Esophagus (tissue), 2 donors: Measurements from ENCODE around the gene HBD. TPM values are rescaled to one million over a fixed set of nuclear protein-coding genes. Genes with fewer than 3 reads are reported as not detected.

Experiments
- polyA plus RNA-seq, 2 donors: library from polyadenylated mRNA; stranded (reverse); fragments of 200-250 nt; gene quantifications; one replicate each; pipeline ENCODE4 v1.2.3, GENCODE V29; 2013
- donor health status: healthy with polysubstance abuse.
- donor health status: Bipolar disorder and iron deficiency.

Gene HBD
- polyA plus RNA-seq, 2 donors = not detected

Other genes with a start within 250 kb of the HBD start
- not detected for gene OR51L1, start 239.6 kb downstream of the HBD start, polyA plus RNA-seq
- not detected for gene OR52J3, start 188.0 kb downstream of the HBD start, polyA plus RNA-seq
- gene OR52E2, start 174.9 kb downstream of the HBD start, polyA plus RNA-seq = not detected
- not detected for gene OR52E1, start 164.9 kb downstream of the HBD start, polyA plus RNA-seq
- not detected for gene OR52A5, start 96.1 kb downstream of the HBD start, polyA plus RNA-seq
- not detected for gene OR52A1, start 79.7 kb downstream of the HBD start, polyA plus RNA-seq
- gene OR51V1, start 33.8 kb downstream of the HBD start, polyA plus RNA-seq = not detected
- under 1 TPM; 0.41 to 0.53 TPM for gene HBB, start 7.4 kb downstream of the HBD start, polyA plus RNA-seq
- not detected for gene HBG1, start 15.4 kb upstream of the HBD start, polyA plus RNA-seq
- not detected for gene HBG2, start 20.3 kb upstream of the HBD start, polyA plus RNA-seq
- gene HBE1, start 35.5 kb upstream of the HBD start, polyA plus RNA-seq = not detected
- not detected for gene OR51B4, start 67.5 kb upstream of the HBD start, polyA plus RNA-seq
- not detected for gene OR51B2, start 89.8 kb upstream of the HBD start, polyA plus RNA-seq
- gene OR51B5, start 109.0 kb upstream of the HBD start, polyA plus RNA-seq = not detected
- not detected for gene OR51B6, start 117.0 kb upstream of the HBD start, polyA plus RNA-seq
- not detected for gene OR51M1, start 149.3 kb upstream of the HBD start, polyA plus RNA-seq
- gene OR51Q1, start 187.6 kb upstream of the HBD start, polyA plus RNA-seq = not detected
- gene OR51I1, start 207.0 kb upstream of the HBD start, polyA plus RNA-seq = not detected
- not detected for gene OR51I2, start 214.8 kb upstream of the HBD start, polyA plus RNA-seq